HepG2 (cell line): ENCODE results near the gene HK3. TPM values are rescaled to one million over a fixed set of nuclear protein-coding genes. Genes with fewer than 3 reads are reported as not detected.

ENCODE experiments used
- ATAC-seq: fragments of 200-7000 bp; cut with Tn5 transposase; 3 replicates; pipeline ENCODE4 v1.9.1; 2020; ENCODE audit warnings: mild to moderate bottlenecking, moderate library complexity
- BruUV-seq: library from RNA; stranded (reverse); fragments of 400-500 nt; replicated peaks from 2 replicates; lab custom pipeline; 2021; lab: Mats Ljungman, UMichigan
- CTCF ChIA-PET: fragments of 300-600 bp; formaldehyde crosslinking; extraction: SDS; loops from one replicate; lab custom pipeline; 2021; ENCODE audit warnings: low total read pairs, inconsistent platforms, low intra/inter-chr PET ratio; lab: Yijun Ruan, JAX
- POLR2A ChIA-PET: fragments of 350-600 bp; sonication (Branson Sonifier 250); formaldehyde crosslinking; loops from one replicate; lab custom pipeline; 2020; ENCODE audit warnings: antibody characterized with exemption, inconsistent platforms; lab: Yijun Ruan, JAX
- DNase-seq: peaks from one replicate; pipeline ENCODE4 v3.0.0-alpha.2; 2015; ENCODE audit warnings: low spot score
- FAIRE-seq: peaks from 3 replicates; lab custom pipeline; 2011; peaks lifted over from hg19 to GRCh38; lab: Jason Lieb, UNC
- H2AFZ ChIP-seq: one replicate; pipeline ENCODE4 v1.6.1; 2011; ENCODE audit warnings: low read length, inconsistent platforms
- H3K27ac ChIP-seq: fragments of 300-600 bp; 3 replicates; pipeline ENCODE4 v1.8.0; 2011; ENCODE audit warnings: mixed run types, mild to moderate bottlenecking, mixed read lengths, low read length, inconsistent platforms; ENCODE audit not compliant: insufficient read depth; ENCODE audit errors: extremely low read length
- H3K27me3 ChIP-seq, 2 experiments: fragments of 200-600 bp in 1 of 2; 2 replicates in 1 of 2; 3 replicates in 1 of 2; pipeline versions ENCODE4 v1.6.0 to v1.8.0; 2011; ENCODE audit warnings: low read length in 2 of 2, mild to moderate bottlenecking in 2 of 2, moderate library complexity in 2 of 2, inconsistent platforms in 1 of 2; ENCODE audit not compliant: insufficient read depth in 2 of 2, control insufficient read depth in 1 of 2
- H3K36me3 ChIP-seq, 2 experiments: fragments of 200-600 bp in 1 of 2; replicated peaks in 1 of 2; 2 replicates in 1 of 2; 3 replicates in 1 of 2; pipeline versions ENCODE4 v1.5.1 to v1.8.0; 2011; ENCODE audit warnings: low read length in 2 of 2, inconsistent platforms in 1 of 2; ENCODE audit not compliant: insufficient read depth in 2 of 2, control insufficient read depth in 1 of 2
- H3K4me1 ChIP-seq: 2 replicates; pipeline ENCODE4 v1.5.1; 2012; ENCODE audit warnings: low read length, inconsistent platforms; ENCODE audit not compliant: insufficient read depth
- H3K4me2 ChIP-seq: 2 replicates; pipeline ENCODE4 v1.6.0; 2011; ENCODE audit warnings: low read depth, low read length, inconsistent platforms
- H3K4me3 ChIP-seq, 3 experiments: fragments of 200-600 bp in 1 of 3; sonication (generic), shearing (Covaris generic) in 1 of 3; replicated peaks in 1 of 3; 2 replicates each; pipeline ENCODE4 v1.5.1; 2011 to 2016; ENCODE audit warnings: low read length in 3 of 3, inconsistent platforms in 2 of 3, low read depth in 2 of 3, mild to moderate bottlenecking in 2 of 3, control low read depth in 1 of 3, mixed read lengths in 1 of 3; ENCODE audit not compliant: insufficient read depth in 1 of 3
- H3K79me2 ChIP-seq: one replicate; pipeline ENCODE4 v1.6.1; 2011; ENCODE audit warnings: low read length, inconsistent platforms; ENCODE audit not compliant: insufficient read depth
- H3K9ac ChIP-seq: 2 replicates; pipeline ENCODE4 v1.6.0; 2011; ENCODE audit warnings: mild to moderate bottlenecking, low read depth, low read length, inconsistent platforms; ENCODE audit not compliant: insufficient read depth
- H3K9me3 ChIP-seq: 2 replicates; pipeline ENCODE4 v1.5.1; 2012; ENCODE audit warnings: mild to moderate bottlenecking, low read length
- H4K20me1 ChIP-seq: 2 replicates; pipeline ENCODE4 v1.6.0; 2011; ENCODE audit warnings: inconsistent platforms, mild to moderate bottlenecking, low read length, moderate library complexity; ENCODE audit not compliant: insufficient read depth
- ATF6 ChIP-seq: sonication (generic); formaldehyde crosslinking; conservative IDR thresholded peaks from 2 replicates; pipeline ENCODE4 v1.4.0; 2020; ENCODE audit warnings: missing genetic modification reagents
- BHLHE40 ChIP-seq: IDR thresholded peaks from 2 replicates; pipeline ENCODE4 v1.6.1; 2011; ENCODE audit warnings: low read length, improper control_type of control experiment
- FOSL1 ChIP-seq: sonication (generic); formaldehyde crosslinking; IDR thresholded peaks from 2 replicates; pipeline ENCODE4 v1.9.0; 2021; ENCODE audit warnings: missing genetic modification reagents, borderline replicate concordance
- HMGA1 ChIP-seq: sonication (generic); formaldehyde crosslinking; conservative IDR thresholded peaks from 2 replicates; pipeline ENCODE4 v1.4.0; 2020; ENCODE audit warnings: missing genetic modification reagents
- NFIC ChIP-seq: IDR thresholded peaks from 2 replicates; pipeline ENCODE4 v1.6.1; 2012; ENCODE audit warnings: mild to moderate bottlenecking, low read length, inconsistent platforms
- PCBP2 ChIP-seq: fragments of 200-400 bp; formaldehyde crosslinking; optimal IDR thresholded peaks from 2 replicates; pipeline ENCODE3; 2018; ENCODE audit warnings: low read length, low read depth; ENCODE audit not compliant: poor library complexity, severe bottlenecking
- SNAPC5 ChIP-seq: sonication (generic); formaldehyde crosslinking; IDR thresholded peaks from 2 replicates; pipeline ENCODE4 v1.8.1; 2023; ENCODE audit warnings: mild to moderate bottlenecking, missing genetic modification reagents, borderline replicate concordance
- SP2 ChIP-seq: sonication (generic); formaldehyde crosslinking; IDR thresholded peaks from 2 replicates; pipeline ENCODE4 v1.5.1; 2020; ENCODE audit warnings: mild to moderate bottlenecking, missing genetic modification reagents
- SP4 ChIP-seq: sonication (generic); formaldehyde crosslinking; IDR thresholded peaks from 2 replicates; pipeline ENCODE4 v1.8.1; 2023; ENCODE audit warnings: mild to moderate bottlenecking, missing genetic modification reagents
- TBX3 ChIP-seq: fragments of 450-650 bp; IDR thresholded peaks from 2 replicates; pipeline ENCODE4 v1.6.1; 2017; ENCODE audit warnings: antibody characterized with exemption, mild to moderate bottlenecking, inconsistent platforms, borderline replicate concordance
- ZBTB10 ChIP-seq: sonication (generic); formaldehyde crosslinking; IDR thresholded peaks from 2 replicates; pipeline ENCODE4 v1.4.0; 2020; ENCODE audit warnings: missing genetic modification reagents, borderline replicate concordance
- ZNF232 ChIP-seq: sonication (generic); formaldehyde crosslinking; IDR thresholded peaks from 2 replicates; pipeline ENCODE4 v1.4.0; 2020; ENCODE audit warnings: missing genetic modification reagents, borderline replicate concordance
- ZNF276 ChIP-seq: sonication (generic); formaldehyde crosslinking; IDR thresholded peaks from 2 replicates; pipeline ENCODE4 v1.4.0; 2020; ENCODE audit warnings: mild to moderate bottlenecking, low read depth, missing genetic modification reagents
- ZNF710 ChIP-seq: sonication (generic); formaldehyde crosslinking; IDR thresholded peaks from 2 replicates; pipeline ENCODE4 v1.5.0; 2020; ENCODE audit warnings: mild to moderate bottlenecking, missing genetic modification reagents, borderline replicate concordance
- WGBS: methylation state at CpG from one replicate; pipeline ENCODE4 v1.1.6; 2017; ENCODE audit warnings: low lambda C conversion rate; 5-methylcytosine and 5-hydroxymethylcytosine counted together
- in situ Hi-C: cut with HindIII; loops from 2 replicates; pipeline ENCODE4 v1.10.0; 2017; ENCODE audit warnings: low pct_unique_long_range_greater_than_20kb; ENCODE audit not compliant: extremely low pct_ligation_motif_present
- intact Hi-C: fragments of 100-400 bp; cut with micrococcal nuclease; formaldehyde crosslinking; loops from one replicate; pipeline ENCODE4 v1.10.0; 2022; ENCODE audit not compliant: unreplicated experiment
- polyA plus RNA-seq, 8 experiments: library from polyadenylated mRNA; depleted of rRNA in 3 of 8; stranded (reverse) in 7 of 8; unstranded in 1 of 8; fragments of >200 nt; fragmentation: Illumina TruSeq in 4 of 8; extraction: Trizol in 4 of 8; gene quantifications; 2 replicates each; pipeline versions ENCODE4 v1.2.1 to v1.2.3, GENCODE V29; 2011 to 2016; ENCODE audit warnings: low read depth in 4 of 8, missing spikeins in 1 of 8, mixed read lengths in 1 of 8; ENCODE audit not compliant: insufficient read depth in 1 of 8
- total RNA-seq, 5 experiments: library from RNA; depleted of rRNA; stranded (reverse); fragments of >200 nt; fragmentation: Illumina TruSeq; extraction: Trizol; gene quantifications; 2 replicates each; pipeline ENCODE4 v1.2.3, GENCODE V29; 2016; ENCODE audit warnings: low read depth in 1 of 5

HK3 gene
- total and polyA plus RNA-seq, 2 of the 13 experiments (the other 11 are each of a cell fraction or from before 2014, with no cell fraction given): not detected

- POLR2A ChIA-PET: no interaction called here
- CTCF ChIA-PET: no interaction called here
- 87% methylated on average over 3 of the region's 14 CpGs for WGBS
Measured at GRCh38 chr5:176868126-176868525, 31.0 kb downstream of the HK3 start.

More at GRCh38 chr5:176868126-176868525, 31.0 kb downstream of the HK3 start:
- no peak overlapping the region for H3K4me2 ChIP-seq
- TF ChIP-seq BHLHE40: no peak
- TF ChIP-seq ZNF276 (CRISPR knock-in tag): no peak
- TF ChIP-seq ATF6: no peak
- no peak for TF ChIP-seq ZNF232 (CRISPR knock-in tag)
- TF ChIP-seq HMGA1 (CRISPR knock-in tag): no peak
- no peak for TF ChIP-seq SNAPC5 (CRISPR knock-in tag)
- no peak for TF ChIP-seq SP2 (CRISPR knock-in tag)
- no peak for TF ChIP-seq FOSL1
- TF ChIP-seq TBX3: no peak
- no peak for TF ChIP-seq SP4 (CRISPR knock-in tag)
- no peak for TF ChIP-seq PCBP2
- TF ChIP-seq ZBTB10: no peak
- no peak for TF ChIP-seq ZNF710 (CRISPR knock-in tag)
- no peak for TF ChIP-seq NFIC
- TF ChIP-seq, all 625 proteins: peak for 0
- no peak overlapping the region for H3K4me3 ChIP-seq
- in situ Hi-C loops: no loop called here
- no peak overlapping the region for H3K9ac ChIP-seq
- FAIRE-seq (no peak), DNase-seq (no peak), ATAC-seq (no peak)
- H3K9me3 ChIP-seq: no peaks in the 10 kb centered on the region
- no TSS peak for BruUV-seq
- H3K4me1 ChIP-seq: peaks cover 8% of the 10 kb centered on the region; the same call in 1 of the 2 replicates
- peaks cover 22 to 53% of the 10 kb centered on the region in 2 experiments for H3K27me3 ChIP-seq
- intact Hi-C loops: no loop called here
- H2AFZ ChIP-seq: no peak overlapping the region
- no peaks in the 10 kb centered on the region for H3K79me2 ChIP-seq
- H3K27ac ChIP-seq: no peak overlapping the region
- H4K20me1 ChIP-seq: 0 out of 2 replicates have a peak, but pooled peaks cover 6% of the 10 kb centered on the region
- no peaks in the 10 kb centered on the region for H3K36me3 ChIP-seq
